Testis (tissue), 2 donors: ENCODE measurements around the gene NFKBIE.

ENCODE experiments used
- POLR2A ChIP-seq: fragments of 450-650 bp; IDR thresholded peaks from one replicate; pipeline ENCODE4 v1.6.1; 2017; ENCODE audit warnings: antibody characterized with exemption, mild to moderate bottlenecking, moderate library complexity
- TF ChIP-seq, protein P1 (sequence below), 3 experiments: fragments of 450-650 bp in 2 of 3; fragments of 200-600 bp in 1 of 3; sonication (generic) in 1 of 3; IDR thresholded peaks; one replicate each; pipeline ENCODE4 v1.5.1; 2016 to 2019; ENCODE audit warnings: antibody characterized with exemption in 3 of 3, mild to moderate bottlenecking in 2 of 3, moderate library complexity in 1 of 3

DNA sequence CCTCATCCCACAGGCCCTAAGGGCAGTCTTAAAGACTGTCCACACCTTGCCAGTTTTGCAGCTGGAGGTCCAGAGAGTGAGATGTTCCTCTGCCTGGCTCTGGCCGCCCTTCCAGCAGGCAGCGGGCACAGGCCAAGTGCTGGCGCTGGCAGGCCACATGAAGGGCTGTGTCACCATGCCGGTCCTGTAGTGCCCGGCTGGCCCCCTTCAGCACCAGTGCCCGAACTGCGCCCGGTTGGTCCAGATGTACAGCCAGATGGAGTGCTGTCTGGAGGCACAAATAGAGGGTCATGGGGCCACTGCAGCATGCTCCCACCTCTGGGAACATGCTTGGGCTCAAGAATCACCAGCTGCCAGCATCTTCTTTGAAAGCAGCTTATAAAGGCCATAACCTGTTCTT, 3.8 kb downstream of the NFKBIE start:
- TF ChIP-seq, protein P1, sequence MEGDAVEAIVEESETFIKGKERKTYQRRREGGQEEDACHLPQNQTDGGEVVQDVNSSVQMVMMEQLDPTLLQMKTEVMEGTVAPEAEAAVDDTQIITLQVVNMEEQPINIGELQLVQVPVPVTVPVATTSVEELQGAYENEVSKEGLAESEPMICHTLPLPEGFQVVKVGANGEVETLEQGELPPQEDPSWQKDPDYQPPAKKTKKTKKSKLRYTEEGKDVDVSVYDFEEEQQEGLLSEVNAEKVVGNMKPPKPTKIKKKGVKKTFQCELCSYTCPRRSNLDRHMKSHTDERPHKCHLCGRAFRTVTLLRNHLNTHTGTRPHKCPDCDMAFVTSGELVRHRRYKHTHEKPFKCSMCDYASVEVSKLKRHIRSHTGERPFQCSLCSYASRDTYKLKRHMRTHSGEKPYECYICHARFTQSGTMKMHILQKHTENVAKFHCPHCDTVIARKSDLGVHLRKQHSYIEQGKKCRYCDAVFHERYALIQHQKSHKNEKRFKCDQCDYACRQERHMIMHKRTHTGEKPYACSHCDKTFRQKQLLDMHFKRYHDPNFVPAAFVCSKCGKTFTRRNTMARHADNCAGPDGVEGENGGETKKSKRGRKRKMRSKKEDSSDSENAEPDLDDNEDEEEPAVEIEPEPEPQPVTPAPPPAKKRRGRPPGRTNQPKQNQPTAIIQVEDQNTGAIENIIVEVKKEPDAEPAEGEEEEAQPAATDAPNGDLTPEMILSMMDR (IDR thresholded peaks at IDR 0.05): no peak
- no peak for TF ChIP-seq POLR2A
